BLaER1 (cell line): ENCODE data around the gene ZNF385D.

Experiments
- H3K27ac ChIP-seq: shearing (Covaris generic); formaldehyde crosslinking; 2 replicates; pipeline ENCODE4 v1.8.1; 2022
- H3K27me3 ChIP-seq: shearing (Covaris generic); formaldehyde crosslinking; 2 replicates; pipeline ENCODE4 v1.8.1; 2022
- H3K36me3 ChIP-seq: shearing (Covaris generic); formaldehyde crosslinking; 2 replicates; pipeline ENCODE4 v1.8.1; 2022
- H3K4me1 ChIP-seq: shearing (Covaris generic); formaldehyde crosslinking; 2 replicates; pipeline ENCODE4 v1.8.1; 2022
- H3K4me2 ChIP-seq: shearing (Covaris generic); formaldehyde crosslinking; 2 replicates; pipeline ENCODE4 v1.8.1; 2022
- H3K4me3 ChIP-seq: shearing (Covaris generic); formaldehyde crosslinking; 2 replicates; pipeline ENCODE4 v1.8.1; 2022
- H3K9ac ChIP-seq: shearing (Covaris generic); formaldehyde crosslinking; 2 replicates; pipeline ENCODE4 v1.8.1; 2022
- H3K9me3 ChIP-seq: shearing (Covaris generic); formaldehyde crosslinking; 2 replicates; pipeline ENCODE4 v1.8.1; 2022
- H4K20me1 ChIP-seq: shearing (Covaris generic); formaldehyde crosslinking; 2 replicates; pipeline ENCODE4 v1.8.1; 2022
- Cebpa-rat ChIP-seq: shearing (Covaris generic); IDR thresholded peaks from 2 replicates; pipeline ENCODE4 v1.8.1; 2022

The ZNF385D gene

GRCh38 chr3:21484057-21484827 is 266.8 kb downstream of the ZNF385D start:
- no peaks in the 10 kb centered on the region for H3K36me3 ChIP-seq
- no peak overlapping the region for H3K4me2 ChIP-seq
- no peak overlapping the region for H3K27ac ChIP-seq
- TF ChIP-seq Cebpa-rat, result no peak
- no peaks in the 10 kb centered on the region for H3K9me3 ChIP-seq
- H3K27me3 ChIP-seq, result no peaks in the 10 kb centered on the region
- no peaks in the 10 kb centered on the region for H3K4me1 ChIP-seq
- no peak overlapping the region for H3K9ac ChIP-seq
- no peaks in the 10 kb centered on the region for H4K20me1 ChIP-seq
- no peak overlapping the region for H3K4me3 ChIP-seq

- H3K9me3 ChIP-seq, result no peaks in the 10 kb centered on the region
- no peaks in the 10 kb centered on the region for H3K27me3 ChIP-seq
- no peak overlapping the region for H3K4me3 ChIP-seq
- no peaks in the 10 kb centered on the region for H4K20me1 ChIP-seq
- no peak overlapping the region for H3K27ac ChIP-seq
- no peaks in the 10 kb centered on the region for H3K4me1 ChIP-seq
- no peaks in the 10 kb centered on the region for H3K36me3 ChIP-seq
- no peak for TF ChIP-seq Cebpa-rat
- H3K9ac ChIP-seq, result no peak overlapping the region
- H3K4me2 ChIP-seq, result no peak overlapping the region
Measured at GRCh38 chr3:21481991-21482390, 269.0 kb downstream of the ZNF385D start.

DNA sequence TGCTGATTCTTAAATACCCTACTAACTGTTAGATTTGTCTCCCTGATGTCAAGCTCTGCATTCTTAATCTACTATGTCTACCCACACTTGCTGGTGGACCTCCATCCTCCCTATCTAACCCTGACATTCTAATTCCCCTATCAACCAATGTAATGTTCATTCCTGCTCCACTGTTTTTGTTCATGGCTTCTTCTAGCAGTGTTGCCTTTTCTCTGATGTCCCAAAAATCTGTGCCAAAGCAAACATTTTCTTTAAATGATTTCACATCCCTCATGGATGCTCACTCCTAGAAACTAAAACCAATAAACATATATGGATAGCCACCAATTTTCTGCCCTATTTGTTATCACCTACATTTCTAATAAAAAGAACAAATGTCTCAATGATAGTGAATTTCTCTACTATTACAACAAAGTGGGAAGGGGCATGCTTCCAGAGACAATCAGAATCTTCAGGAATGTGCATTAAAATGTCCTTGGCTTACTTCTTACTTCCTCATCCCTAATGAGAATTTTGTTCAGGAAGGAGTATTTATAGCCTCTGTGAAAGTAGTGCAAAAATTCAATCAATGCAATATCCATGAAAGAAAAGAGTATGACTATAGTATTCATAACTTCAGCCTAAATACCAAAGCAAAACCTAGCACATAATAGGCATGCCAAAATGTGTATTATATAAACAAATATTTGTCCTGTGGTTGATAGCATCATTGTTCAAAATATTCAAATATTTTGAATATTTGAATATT is 273.3 kb downstream of the ZNF385D start:
- H3K4me2 ChIP-seq, result no peak overlapping the region
- no peak overlapping the region for H3K9ac ChIP-seq
- H4K20me1 ChIP-seq, result no peaks in the 10 kb centered on the region
- H3K36me3 ChIP-seq, result no peaks in the 10 kb centered on the region
- no peak for TF ChIP-seq Cebpa-rat
- H3K4me3 ChIP-seq, result no peak overlapping the region
- H3K27me3 ChIP-seq, result no peaks in the 10 kb centered on the region
- no peak overlapping the region for H3K27ac ChIP-seq
- H3K4me1 ChIP-seq, result no peaks in the 10 kb centered on the region
- no peaks in the 10 kb centered on the region for H3K9me3 ChIP-seq

DNA sequence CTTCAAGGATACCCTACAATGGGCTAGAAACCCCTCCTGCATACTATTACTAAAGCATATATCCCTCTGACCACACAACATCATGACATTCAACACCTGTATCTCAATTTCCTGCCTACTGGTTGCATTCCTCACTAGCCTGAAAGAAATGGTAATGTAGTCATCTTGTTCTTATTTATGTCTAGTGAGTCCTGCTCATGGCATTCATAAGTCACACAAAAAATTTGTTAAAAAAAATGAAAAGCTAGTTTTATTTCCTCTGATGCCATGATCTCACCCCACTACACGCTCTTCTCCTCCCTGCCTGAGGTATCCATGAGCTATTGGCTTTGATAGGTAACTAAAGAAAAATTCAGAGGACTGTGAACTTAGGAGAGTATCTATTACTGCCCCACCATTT is 284.5 kb downstream of the ZNF385D start:
- Histone ChIP-seq H3K4me2 (no peak overlapping the region), H3K4me3 (no peak overlapping the region), H3K9me3 (no peaks in the 10 kb centered on the region), H3K27ac (no peak overlapping the region), H3K4me1 (no peaks in the 10 kb centered on the region), H3K9ac (no peak overlapping the region), H3K27me3 (no peaks in the 10 kb centered on the region), H3K36me3 (no peaks in the 10 kb centered on the region), H4K20me1 (no peaks in the 10 kb centered on the region)
- no peak for TF ChIP-seq Cebpa-rat

DNA sequence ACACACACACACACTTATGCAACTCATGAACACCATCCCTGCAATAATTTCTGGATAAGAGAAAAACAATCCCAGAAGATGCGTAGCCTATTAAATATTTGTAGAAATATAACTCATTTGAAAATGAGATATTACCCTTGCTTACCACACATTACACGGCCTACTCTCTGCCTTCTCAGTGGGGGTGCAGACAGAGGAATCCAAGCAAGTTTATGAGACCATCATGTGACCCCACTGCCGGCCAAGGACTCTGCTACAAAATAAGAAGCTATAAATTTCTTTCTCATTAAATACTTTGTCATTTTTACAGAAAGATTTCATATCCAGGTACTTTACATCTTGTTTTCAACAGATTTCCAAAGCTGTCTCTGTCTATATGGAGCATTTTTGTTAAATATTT is 286.3 kb downstream of the ZNF385D start:
- Histone ChIP-seq H3K4me2 (no peak overlapping the region), H3K9ac (no peak overlapping the region), H3K36me3 (no peaks in the 10 kb centered on the region), H3K27ac (no peak overlapping the region), H3K4me3 (no peak overlapping the region), H3K4me1 (no peaks in the 10 kb centered on the region), H4K20me1 (no peaks in the 10 kb centered on the region), H3K27me3 (no peaks in the 10 kb centered on the region), H3K9me3 (no peaks in the 10 kb centered on the region)
- TF ChIP-seq Cebpa-rat, result no peak

GRCh38 chr3:21463319-21463718 is 287.7 kb downstream of the ZNF385D start:
- H3K36me3 ChIP-seq, result no peaks in the 10 kb centered on the region
- H3K27me3 ChIP-seq, result no peaks in the 10 kb centered on the region
- H3K4me1 ChIP-seq, result no peaks in the 10 kb centered on the region
- H3K9ac ChIP-seq, result no peak overlapping the region
- TF ChIP-seq Cebpa-rat, result no peak
- no peak overlapping the region for H3K4me2 ChIP-seq
- H3K4me3 ChIP-seq, result no peak overlapping the region
- H4K20me1 ChIP-seq, result no peaks in the 10 kb centered on the region
- H3K27ac ChIP-seq, result no peak overlapping the region
- H3K9me3 ChIP-seq, result no peaks in the 10 kb centered on the region

GRCh38 chr3:21462141-21462540 is 288.9 kb downstream of the ZNF385D start:
- Histone ChIP-seq H3K9me3 (no peaks in the 10 kb centered on the region), H3K9ac (no peak overlapping the region), H3K4me2 (no peak overlapping the region), H3K27ac (no peak overlapping the region), H3K4me1 (no peaks in the 10 kb centered on the region), H3K27me3 (no peaks in the 10 kb centered on the region), H3K36me3 (no peaks in the 10 kb centered on the region), H3K4me3 (no peak overlapping the region), H4K20me1 (no peaks in the 10 kb centered on the region)
- TF ChIP-seq Cebpa-rat, result no peak

GRCh38 chr3:21457084-21457483 is 293.9 kb downstream of the ZNF385D start:
- no peak overlapping the region for H3K27ac ChIP-seq
- H3K4me2 ChIP-seq, result no peak overlapping the region
- no peaks in the 10 kb centered on the region for H3K9me3 ChIP-seq
- H3K27me3 ChIP-seq, result no peaks in the 10 kb centered on the region
- H3K9ac ChIP-seq, result no peak overlapping the region
- no peak; the same call in 1 of the 2 replicates for TF ChIP-seq Cebpa-rat
- no peaks in the 10 kb centered on the region for H4K20me1 ChIP-seq
- H3K36me3 ChIP-seq, result no peaks in the 10 kb centered on the region
- no peak overlapping the region for H3K4me3 ChIP-seq
- no peaks in the 10 kb centered on the region for H3K4me1 ChIP-seq

DNA sequence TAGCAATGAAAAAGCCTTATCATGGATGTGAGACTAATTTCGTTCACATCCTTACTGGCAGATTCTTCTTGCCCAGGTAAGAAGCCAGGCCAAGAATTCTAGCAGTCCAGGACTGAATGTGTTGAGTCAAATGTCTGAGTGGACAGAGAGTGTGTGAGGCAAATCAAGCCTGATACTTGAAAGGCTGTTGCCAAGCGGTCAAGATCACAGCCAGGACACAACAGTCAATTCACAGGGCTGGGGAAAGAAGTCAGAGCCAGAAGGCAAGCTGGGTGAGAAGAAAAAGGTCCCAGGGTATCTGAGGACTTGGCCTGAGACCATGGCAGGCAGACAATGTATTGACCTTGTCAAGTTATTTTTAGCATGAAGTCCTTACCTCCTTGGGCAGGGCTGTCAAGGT is 301.3 kb downstream of the ZNF385D start:
- no peak overlapping the region for H3K4me3 ChIP-seq
- H3K27me3 ChIP-seq, result no peaks in the 10 kb centered on the region
- no peaks in the 10 kb centered on the region for H4K20me1 ChIP-seq
- H3K4me1 ChIP-seq, result no peaks in the 10 kb centered on the region
- no peaks in the 10 kb centered on the region for H3K36me3 ChIP-seq
- H3K4me2 ChIP-seq, result no peak overlapping the region
- TF ChIP-seq Cebpa-rat, result no peak
- no peak overlapping the region for H3K9ac ChIP-seq
- H3K27ac ChIP-seq, result no peak overlapping the region
- H3K9me3 ChIP-seq, result no peaks in the 10 kb centered on the region

DNA sequence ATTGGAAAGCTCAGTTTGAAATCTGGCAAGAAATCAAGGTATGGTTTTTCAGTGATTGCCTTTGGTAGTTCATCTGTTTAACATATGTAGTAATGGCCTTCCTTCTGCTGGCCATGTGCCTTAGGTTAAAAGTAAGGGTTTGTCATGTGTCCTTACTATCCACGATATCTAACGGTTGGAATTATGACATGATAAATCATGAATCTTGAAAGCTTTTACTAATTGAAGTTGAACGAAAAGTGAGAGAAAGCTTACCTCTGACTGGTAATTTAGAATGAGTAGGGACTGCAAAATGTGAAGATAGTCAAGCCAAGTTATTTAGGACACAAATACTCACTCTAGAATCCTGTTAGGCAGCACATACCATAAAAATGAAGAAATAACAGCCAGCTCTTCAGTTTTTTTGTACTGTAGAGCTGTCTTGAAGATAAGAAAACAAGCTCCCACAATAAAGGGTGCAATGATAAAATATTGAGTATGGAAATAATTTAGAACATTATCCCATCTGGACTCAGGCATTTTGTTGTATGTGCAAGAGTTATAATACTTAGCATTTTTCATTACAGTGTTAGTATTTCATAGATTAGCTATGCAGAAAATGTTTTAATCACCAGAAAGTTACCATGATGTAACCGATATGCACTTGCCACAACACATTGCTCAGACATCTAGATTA is 303.4 kb downstream of the ZNF385D start:
- Histone ChIP-seq H3K4me1 (no peaks in the 10 kb centered on the region), H3K4me3 (no peak overlapping the region), H3K4me2 (no peak overlapping the region), H3K36me3 (no peaks in the 10 kb centered on the region), H3K27ac (no peak overlapping the region), H3K9ac (no peak overlapping the region), H3K9me3 (no peaks in the 10 kb centered on the region), H4K20me1 (no peaks in the 10 kb centered on the region), H3K27me3 (no peaks in the 10 kb centered on the region)
- no peak for TF ChIP-seq Cebpa-rat
